GM21825 (cell line): ENCODE measurements around the gene RAP2B.
"Not testable (repeated sequence)": the region's sequence is repeated elsewhere in the genome, so short reads cannot be mapped to it uniquely, and the experiment has no call there.

Experiments
- ATAC-seq: cut with Tn5 transposase; IDR thresholded peaks from one replicate; pipeline ENCODE4 v1.9.1; 2021; ENCODE audit warnings: mild to moderate bottlenecking, moderate library complexity; ENCODE audit not compliant: unreplicated experiment

Gene RAP2B

DNA sequence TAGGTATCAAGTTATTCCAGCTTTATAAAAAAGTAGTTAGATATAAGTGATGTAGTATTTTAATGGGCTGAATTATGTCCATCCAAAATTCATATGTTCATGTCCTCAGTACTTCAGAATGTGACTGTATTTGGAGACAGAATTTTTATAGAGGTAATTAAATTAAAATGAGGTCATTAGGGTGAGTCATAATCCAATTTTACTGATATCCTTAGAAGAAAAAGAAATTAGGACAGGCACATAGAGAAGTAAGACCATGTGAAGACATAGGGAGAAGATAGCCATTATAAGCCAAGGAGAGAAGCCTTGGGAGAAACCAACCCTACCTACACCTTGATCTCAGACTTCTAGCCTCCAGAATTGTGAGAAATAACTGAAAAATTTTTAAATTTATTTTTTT, 30.3 kb downstream of the RAP2B start:
- ATAC-seq, result no peak

DNA sequence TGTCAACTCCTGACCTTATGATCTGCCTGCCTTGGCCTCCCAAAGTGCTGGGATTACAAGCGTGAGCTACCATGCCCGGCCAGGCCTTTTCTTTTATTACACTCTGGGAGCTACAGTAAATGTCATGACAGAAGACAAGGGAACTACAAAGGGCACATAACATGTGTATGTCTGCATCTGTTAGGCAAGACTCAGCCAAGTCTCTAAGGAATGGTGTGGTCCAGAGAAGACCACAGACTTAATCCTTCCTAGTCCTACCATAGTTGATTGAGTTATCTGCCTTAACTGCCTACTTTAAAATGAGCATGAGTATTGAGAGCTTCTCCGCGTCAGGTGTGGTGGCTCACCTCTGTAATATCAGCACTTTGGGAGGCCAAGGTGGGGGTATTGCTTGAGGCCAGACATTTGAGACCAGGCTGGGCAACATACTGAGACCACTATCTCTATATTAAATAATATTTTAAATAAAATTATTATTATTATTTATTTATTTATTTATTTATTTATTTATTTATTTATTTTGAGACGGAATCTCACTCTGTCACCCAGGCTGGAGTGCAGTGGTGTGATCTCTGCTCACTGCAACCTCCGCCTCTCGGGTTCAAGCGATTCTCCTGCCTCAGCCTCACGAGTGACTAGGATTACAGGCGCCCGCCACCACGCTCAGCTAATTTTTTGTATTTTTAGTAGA, 31.9 kb downstream of the RAP2B start:
- not testable (repeated sequence) for ATAC-seq

GRCh38 chr3:153195349-153195879, 33.4 kb downstream of the RAP2B start:
- no peak for ATAC-seq

DNA sequence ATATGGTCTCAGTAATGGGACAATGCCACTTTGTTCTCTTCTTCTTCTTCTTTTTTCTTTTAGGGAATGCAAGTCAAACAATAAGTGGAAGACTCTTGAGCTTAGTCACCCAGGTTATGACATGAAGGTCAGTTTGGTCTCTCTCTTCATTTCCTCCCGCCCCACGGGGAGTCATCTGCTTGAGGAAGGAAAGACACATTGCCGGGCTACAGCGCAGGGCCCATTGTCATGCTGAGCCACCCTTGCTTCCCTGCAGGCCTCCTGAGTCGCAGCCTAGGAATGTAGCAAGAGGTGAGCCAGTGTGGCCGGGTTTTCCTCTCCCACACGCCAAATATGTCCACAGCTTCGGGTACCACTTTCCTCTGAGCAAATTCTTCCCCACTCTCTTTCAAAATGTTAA, 47.6 kb downstream of the RAP2B start:
- ATAC-seq, result no peak

DNA sequence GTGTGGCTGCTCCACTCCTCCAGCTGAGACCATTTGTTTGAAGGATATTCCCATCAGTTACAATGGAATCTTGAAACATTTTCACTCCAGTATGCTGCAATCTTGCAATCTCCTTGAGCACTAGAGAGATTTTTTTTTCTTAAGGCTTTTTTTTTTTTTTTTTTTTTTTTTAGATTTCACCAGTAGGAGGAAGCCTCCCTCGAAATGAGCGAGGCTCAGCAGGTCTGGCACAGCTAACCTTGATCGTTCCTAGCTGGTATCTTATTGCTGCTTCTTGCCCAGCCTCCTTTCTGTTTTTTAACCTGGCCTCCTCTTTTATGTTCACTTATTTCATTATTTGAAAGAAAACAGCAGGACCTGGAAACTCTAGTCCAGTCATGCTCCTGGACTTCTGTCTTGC, 48.1 kb downstream of the RAP2B start:
- no peak for ATAC-seq

GRCh38 chr3:153210660-153211059, 48.6 kb downstream of the RAP2B start:
- no peak for ATAC-seq

GRCh38 chr3:153215497-153215896, 53.5 kb downstream of the RAP2B start:
- no peak for ATAC-seq

DNA sequence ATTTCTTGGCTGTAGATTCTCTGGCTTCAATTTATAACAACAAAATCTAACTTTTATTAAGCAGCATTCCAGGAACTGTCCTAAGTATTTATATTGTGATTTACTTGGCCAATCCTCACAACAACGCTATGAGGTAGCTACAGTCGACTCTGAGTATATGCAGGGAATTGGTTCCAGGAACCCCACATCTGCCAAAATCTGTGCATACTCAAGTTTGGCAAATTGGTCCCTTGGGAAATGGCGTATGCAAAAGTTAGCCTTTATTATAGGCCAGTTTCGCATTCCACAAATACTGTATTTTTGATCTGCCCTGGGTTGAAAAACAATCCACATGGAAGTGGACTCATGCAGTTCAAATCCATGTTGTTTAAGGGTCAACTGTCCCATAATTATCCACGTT, 53.9 kb downstream of the RAP2B start:
- no peak for ATAC-seq

GRCh38 chr3:153216928-153217327, 54.9 kb downstream of the RAP2B start:
- no peak for ATAC-seq

GRCh38 chr3:153219146-153219545, 57.1 kb downstream of the RAP2B start:
- no peak for ATAC-seq
